GM19452 (cell line): ENCODE measurements around the gene TCAF2.
"Not testable (repeated sequence)": the region's sequence is repeated elsewhere in the genome, so short reads cannot be mapped to it uniquely, and the experiment has no call there.

Experiments
- ATAC-seq: cut with Tn5 transposase; IDR thresholded peaks from one replicate; pipeline ENCODE4 v1.9.1; 2021; ENCODE audit not compliant: unreplicated experiment

The TCAF2 gene

DNA sequence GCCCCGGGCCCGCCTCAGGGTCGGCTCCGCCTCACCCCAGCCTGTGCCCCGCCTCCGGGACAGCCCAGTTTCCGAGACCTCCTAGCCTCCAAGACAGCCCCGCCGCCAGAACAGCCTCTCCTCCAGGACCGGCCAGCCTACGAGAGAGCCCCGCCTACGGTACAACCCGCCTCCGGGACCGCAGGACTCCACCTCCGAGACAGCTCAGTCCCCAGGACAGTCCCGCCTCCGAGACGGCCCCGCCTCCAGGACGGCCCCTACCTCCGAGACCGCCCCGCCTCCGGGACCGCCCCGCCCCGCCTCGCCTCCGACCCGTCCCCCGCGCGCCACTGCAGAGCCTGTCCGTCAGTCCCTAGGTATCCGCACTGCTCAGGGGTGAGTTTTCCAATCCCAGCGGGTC, at the start of gene TCAF2:
Gene TCAF2 (plus strand): TSS at position 329 of the 400 bp plus-strand sequence.
- peak; percentile 82 for ATAC-seq

DNA sequence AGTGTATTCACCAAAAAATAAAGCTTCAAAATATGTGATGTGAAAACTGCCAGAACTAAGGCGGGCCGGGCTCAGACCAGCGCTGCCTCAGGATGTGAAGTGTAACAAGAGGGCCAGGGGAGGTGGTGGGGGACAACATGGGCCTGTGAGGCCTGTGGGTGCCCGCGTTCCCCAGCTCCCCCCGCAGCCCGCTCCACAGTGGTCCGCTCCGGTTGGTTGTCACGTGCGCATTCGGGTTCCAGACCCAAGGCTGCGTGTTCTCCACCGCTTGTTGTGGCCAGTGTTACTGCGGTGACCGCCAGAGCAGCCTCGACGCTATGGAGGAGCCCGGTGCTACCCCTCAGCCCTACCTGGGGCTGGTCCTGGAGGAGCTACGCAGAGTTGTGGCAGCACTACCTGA, 49.3 kb upstream of the TCAF2 start, which contains the start of gene CTAGE15:
Gene CTAGE15 (plus strand): TSS at position 301 of the 400 bp plus-strand sequence. CDS start 17 bp downstream, at position 318.
- ATAC-seq = not testable (repeated sequence)

DNA sequence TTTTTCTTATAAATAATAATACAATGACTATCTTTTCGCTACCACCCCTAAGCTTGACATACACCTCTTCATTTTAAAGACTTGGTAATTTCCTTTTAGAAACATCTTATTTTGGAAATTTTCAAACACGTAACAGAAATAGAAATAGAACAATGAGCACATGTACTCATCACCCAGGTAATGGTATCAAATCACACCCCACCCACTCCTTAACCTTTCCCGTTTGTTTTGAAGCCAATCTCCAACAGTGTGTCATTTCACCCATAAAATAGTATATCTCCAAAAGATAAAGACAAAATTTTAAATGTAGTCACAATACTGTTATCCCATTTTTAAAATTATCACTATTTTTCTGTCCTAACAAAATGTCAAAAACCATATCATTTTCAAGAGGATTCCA, 32.6 kb upstream of the TCAF2 start:
- not testable (repeated sequence) for ATAC-seq

- not testable (repeated sequence) for ATAC-seq
Observed at GRCh38 chr7:143589897-143590296, 30.9 kb upstream of the TCAF2 start.

GRCh38 chr7:143598086-143598485, 22.7 kb upstream of the TCAF2 start:
- ATAC-seq = not testable (repeated sequence)

- not testable (repeated sequence) for ATAC-seq
Observed at GRCh38 chr7:143603549-143603948, 17.2 kb upstream of the TCAF2 start.

DNA sequence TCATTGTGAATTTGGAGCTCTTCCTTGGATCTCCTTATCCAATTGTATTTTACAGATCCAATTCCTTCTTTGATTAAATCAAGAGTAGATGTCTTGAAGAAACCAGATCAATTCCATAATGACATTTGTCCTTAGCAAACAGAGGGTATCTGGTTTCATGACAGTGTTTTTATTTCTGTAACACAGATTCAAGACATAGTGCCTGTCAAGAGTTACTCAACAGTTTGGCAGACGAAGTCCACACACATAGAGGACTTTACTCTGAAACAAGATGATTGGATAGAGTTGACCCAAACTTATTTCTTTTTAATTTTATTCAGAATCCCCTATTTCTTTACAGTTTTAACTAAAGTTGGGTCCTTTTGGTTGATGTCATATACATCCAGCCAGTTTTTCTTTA, 14.7 kb upstream of the TCAF2 start:
- ATAC-seq = not testable (repeated sequence)

GRCh38 chr7:143615545-143615944, 5.2 kb upstream of the TCAF2 start:
- not testable (repeated sequence) for ATAC-seq

DNA sequence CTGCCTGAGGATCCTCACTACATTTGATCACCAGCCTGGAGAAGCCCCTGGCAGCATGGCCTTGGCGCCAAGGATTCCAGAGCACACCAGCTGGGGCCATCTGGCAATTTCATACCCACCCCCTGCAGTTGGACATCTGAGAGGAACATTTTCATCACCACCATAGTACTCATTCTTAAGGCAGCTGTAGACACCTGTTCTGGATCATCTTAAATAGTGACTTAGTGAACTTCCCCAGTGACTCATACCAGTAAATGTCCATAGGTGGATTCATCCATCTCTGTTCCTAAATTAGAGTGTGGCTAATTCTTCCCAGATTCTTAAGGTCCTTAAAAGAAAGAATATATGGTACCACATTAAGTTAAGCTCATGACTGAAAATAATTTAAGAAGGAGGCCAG, 3.6 kb upstream of the TCAF2 start:
- ATAC-seq = not testable (repeated sequence)

GRCh38 chr7:143620058-143620457, 716 bp upstream of the TCAF2 start:
- peak; percentile 26 for ATAC-seq

DNA sequence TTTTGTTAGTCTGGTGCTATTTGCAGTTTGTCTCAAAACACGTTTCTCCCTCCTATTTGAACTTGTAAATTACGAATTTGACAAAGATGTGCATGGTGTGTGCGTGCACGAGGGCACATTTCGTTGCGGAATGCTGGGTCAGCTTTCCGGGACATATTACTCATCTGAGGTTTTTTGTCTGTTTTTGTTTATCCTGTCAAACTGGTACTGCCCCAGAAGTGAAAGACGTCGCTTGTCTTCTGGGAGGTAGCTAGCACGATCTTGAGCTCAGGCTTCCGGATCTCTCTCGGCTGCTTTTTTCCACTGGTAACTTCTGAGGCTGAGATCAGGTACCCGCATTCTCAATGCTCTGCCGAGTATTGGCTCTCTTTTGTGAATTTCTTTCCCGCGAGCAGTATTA, 401 bp downstream of the TCAF2 start:
- ATAC-seq = peak; percentile 45

GRCh38 chr7:143622130-143622529, 1.4 kb downstream of the TCAF2 start:
- ATAC-seq = peak; percentile 44

DNA sequence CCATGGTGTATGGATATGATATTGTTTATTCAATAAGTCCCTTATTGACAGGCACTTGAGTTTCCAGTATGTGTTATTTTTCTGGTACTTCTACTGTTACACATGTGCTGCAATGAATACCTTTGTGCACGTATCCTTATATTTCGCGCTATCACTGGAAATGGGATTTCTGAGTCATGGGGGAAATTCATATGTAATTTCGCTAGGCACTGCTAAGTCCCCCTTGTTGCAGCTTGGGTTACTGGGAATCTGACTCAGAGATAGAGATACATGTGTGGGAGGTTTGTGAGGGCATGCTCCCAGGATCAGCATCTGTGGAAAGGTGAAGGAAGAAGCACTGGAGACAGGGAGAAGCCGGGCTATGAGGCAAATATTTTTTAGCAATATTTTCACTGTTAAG, 9.9 kb downstream of the TCAF2 start:
- not testable (repeated sequence) for ATAC-seq

DNA sequence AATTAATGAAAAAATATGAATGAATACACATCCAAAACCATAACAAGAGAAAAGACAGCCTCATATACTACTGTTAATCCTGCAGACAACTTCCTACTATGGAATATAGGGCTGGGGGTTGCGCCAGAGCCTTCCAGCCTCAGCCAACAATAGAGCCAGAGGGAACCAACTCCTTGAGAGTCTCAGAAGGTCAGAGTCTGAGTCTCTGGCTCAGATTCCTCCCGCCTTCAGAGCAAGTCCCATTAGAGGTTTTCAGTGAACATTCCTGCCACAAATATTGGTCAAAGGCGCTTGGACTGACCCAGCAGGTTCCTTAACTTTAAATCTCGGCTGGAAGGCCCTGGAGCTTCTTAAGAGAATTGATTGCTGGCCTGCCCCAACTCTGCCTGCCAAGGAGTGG, 11.7 kb downstream of the TCAF2 start:
- ATAC-seq = not testable (repeated sequence)

- ATAC-seq = not testable (repeated sequence)
Observed at GRCh38 chr7:143633013-143633618, 12.3 kb downstream of the TCAF2 start.

- ATAC-seq = not testable (repeated sequence)
Observed at GRCh38 chr7:143635364-143636240, 14.8 kb downstream of the TCAF2 start.

- ATAC-seq = peak; percentile 63
Observed at GRCh38 chr7:143639372-143639771, 18.6 kb downstream of the TCAF2 start.

DNA sequence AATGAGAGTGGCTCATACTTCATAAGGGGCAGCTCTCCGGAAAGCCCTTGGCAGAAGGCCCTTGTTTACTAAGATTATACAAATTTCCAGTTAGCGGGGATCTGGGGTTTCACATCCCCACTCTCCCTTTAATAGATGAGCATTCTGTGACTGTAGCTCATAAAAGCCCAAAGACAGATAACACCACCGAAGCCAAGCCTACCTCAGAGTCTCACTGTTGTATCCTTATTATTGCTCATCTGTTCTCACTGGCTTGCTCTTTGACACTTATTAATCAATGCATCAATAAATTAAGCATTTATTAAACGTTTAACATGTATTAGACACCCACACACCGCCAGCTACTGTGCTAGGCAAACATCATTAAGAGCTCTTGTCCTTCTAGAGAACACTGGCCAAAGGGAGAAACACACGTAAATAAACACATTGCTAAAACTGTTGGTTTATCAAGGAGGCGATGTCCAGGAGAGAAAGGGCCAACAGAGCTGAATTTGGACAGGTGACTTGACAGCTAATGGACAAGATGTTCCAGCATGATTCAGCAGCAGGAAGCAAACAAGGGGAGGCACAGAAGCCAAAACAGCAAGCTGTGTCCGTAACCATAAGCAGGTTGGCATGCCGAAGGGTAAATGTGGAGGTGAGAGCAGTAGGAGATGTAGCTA, 19.9 kb downstream of the TCAF2 start:
- ATAC-seq = not testable (repeated sequence)

DNA sequence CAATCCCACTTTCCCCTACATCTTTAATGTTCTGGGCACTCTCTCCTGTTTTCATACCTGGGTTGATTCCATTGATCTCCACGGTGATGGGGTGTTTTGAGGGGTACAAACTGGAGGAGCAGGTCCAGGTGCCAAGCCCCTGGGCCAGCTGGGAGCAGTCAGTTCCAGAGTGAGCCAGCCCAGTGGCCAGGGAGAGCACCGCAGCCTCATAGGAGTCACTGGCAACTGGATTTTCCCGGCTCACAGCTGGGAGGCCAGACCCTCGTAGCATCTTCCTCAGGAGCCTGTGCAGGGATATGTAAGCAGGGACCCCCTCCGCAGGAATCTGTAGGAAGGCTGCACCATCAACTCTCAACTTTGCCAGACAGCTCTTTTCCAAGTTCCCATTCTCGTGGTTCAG, 25.8 kb downstream of the TCAF2 start:
- ATAC-seq = not testable (repeated sequence)

GRCh38 chr7:143649902-143650301, 29.1 kb downstream of the TCAF2 start:
- not testable (repeated sequence) for ATAC-seq

- ATAC-seq = not testable (repeated sequence)
Observed at GRCh38 chr7:143650447-143650846, 29.7 kb downstream of the TCAF2 start.
